ENCODE measurements around the gene ELK3. TPM values are rescaled to one million over a fixed set of nuclear protein-coding genes. Genes with fewer than 3 reads are reported as not detected.
A peak's percentile ranks its signal among the peaks of the same experiment; 100 is the strongest.

ELK3 gene
- total RNA-seq, 1 experiment from 2014 or later: 30.9 TPM

DNA sequence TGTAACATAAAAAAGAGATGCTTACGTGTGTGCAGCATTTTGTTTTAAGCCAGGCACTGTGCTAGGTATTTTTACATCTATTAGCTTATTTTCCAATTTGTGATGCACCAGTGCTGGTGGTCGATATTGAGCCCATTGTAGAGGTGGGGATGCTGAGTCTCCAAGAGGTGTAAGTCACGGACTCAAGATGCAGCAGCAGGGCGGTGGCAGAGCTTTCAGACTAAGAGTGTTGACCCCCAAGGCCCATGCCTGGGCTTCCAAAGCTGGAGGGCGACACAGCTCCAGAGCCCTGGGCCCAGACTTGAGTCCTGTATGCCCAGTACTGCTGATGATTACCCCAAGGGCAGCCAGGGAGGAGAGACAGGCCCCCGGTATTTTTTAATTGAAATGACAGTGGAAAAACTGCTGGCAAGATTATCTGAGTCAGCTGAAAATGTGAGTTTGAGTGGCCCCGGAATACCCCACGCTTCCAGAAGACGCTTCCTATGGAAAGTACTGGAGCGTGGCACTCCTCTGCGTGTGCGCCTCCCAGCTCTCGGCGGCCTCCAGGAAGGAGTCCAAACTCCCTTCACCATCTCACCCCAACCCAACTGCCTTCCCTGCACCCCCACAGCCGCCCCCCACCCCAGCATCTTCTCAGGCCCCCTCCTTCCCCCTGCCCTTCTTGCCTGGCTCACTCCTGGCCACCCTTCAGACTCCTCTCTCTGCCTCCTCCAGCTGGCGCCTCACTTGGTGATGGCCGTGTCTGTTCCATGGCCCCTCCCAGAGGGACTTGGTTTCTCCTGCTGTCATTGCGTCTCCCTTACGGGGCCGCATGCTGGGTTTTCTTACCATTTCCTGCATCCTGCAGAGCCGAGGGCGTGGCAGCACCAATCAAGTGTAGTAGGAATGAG lies 40.7 kb downstream of the ELK3 start:
- no peak for DNase-seq (ENCODE audit: low spot score)

- DNase-seq (ENCODE audit: low spot score): peak; percentile 83
These were observed 41.3 kb downstream of the ELK3 start for GRCh38 chr12:96235484-96235826.

GRCh38 chr12:96236221-96236822 lies 42.1 kb downstream of the ELK3 start:
- DNase-seq (ENCODE audit: low spot score): no peak

GRCh38 chr12:96237035-96237434 lies 42.9 kb downstream of the ELK3 start:
- no peak for DNase-seq (ENCODE audit: low spot score)

DNA sequence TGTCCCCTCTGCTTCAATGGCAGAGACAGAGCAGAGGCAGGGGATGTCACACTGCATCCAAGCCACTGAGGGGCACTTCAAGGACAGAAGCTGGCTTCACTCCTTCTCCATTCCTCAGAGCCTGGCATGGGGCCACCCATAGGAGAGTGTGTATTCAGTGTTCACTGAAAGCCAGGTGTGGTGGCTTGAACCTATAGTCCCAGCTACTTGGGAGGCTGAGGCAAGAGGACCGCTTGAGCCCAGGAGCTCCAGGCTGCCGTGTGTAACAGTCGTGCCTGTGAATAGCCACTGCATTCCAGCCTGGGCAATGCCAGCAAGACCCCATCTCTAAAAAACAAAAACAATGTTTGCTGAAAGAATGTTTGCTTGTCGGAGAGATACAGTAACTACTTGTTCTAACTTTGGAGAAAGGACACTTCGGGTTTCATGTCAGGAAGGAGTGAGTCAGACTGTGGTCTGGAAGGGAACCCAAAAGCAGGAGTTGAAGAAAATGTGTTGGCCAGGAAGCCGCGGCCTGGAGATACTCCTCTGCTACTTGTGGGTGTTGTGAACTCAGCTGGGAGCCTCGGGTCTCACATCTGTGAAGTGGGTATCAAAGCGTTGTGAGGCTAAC lies 43.4 kb downstream of the ELK3 start:
- DNase-seq (ENCODE audit: low spot score): peak; percentile 91

DNA sequence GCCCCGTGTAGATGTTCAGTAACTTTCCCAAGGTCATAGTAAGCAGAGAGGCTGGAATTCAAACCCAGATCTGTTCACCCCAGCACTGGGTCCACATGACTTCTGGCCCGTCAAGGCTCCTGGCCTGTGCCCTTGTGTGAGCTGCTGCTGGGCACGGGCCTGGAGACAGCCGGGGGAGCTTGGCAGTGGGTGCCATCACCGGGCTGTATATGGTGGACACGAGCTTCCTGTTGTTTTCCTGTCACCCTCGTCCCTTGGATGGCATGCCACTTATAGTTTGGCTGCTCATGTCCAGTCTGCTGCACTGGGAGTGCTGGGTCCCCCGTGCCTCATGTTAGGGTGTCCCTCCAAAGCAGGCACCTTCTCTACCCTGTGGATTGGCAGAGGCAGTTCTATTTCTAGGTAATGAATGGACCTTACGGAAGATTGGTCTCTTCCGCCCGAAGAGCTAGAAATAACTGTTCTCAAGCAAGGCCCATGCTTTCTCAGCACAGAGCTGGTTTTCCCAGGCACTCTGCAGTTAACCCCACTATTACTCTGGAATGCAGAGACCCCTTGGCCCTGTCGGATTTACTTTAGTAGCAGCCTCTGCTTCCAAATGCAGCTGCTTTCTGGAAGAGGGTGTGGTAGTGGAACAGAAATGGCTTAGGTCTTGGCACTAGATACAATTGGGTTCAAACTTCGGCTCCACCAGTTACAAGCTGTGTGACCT lies 44.3 kb downstream of the ELK3 start:
- no peak for DNase-seq (ENCODE audit: low spot score)

- DNase-seq (ENCODE audit: low spot score): no peak
These were observed 45.8 kb downstream of the ELK3 start for GRCh38 chr12:96239711-96240635.

DNA sequence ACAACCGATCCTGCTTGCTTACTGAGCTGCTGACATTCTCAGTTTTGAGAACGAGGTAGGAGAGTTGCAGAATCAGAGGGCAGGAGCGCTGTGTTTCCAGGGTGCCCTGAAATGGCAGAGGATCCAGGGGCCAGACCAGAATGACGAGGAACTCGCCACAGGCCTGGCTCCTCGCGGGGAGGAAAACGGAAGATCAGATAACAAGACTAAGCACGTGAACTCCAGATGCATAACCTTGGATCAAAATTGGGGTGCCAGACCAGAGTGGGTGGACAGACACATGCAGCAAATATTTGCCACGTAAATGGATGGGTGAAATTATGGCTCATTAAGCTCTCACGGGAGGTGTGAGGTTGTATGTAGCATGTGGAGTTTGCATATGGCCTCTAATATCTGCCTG lies 46.5 kb downstream of the ELK3 start:
- no peak for DNase-seq (ENCODE audit: low spot score)

GRCh38 chr12:96241431-96241830 lies 47.3 kb downstream of the ELK3 start:
- no peak for DNase-seq (ENCODE audit: low spot score)

DNA sequence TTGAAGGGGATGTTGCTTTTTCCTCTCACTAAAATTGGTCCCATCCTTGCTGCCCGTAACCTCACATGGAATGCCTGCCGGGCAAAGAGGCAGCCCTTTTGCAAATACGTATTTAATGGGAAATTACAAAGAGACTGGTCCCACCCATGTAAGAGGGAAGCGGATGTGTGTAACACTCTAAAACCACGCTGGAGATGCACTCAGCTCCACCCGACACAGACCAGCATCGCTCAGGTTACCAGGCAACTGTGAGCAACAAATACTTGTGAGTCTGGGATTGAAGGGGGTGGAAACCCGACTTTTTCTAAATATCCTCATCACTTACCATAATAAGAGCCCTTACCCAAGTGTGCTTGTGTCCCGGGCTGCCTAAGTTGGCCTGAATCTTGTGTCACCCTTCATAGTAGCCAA lies 47.7 kb downstream of the ELK3 start:
- no peak for DNase-seq (ENCODE audit: low spot score)

GRCh38 chr12:96242597-96242996 lies 48.4 kb downstream of the ELK3 start:
- no peak for DNase-seq (ENCODE audit: low spot score)

GRCh38 chr12:96244826-96245225 lies 50.7 kb downstream of the ELK3 start:
- DNase-seq (ENCODE audit: low spot score): no peak

- DNase-seq (ENCODE audit: low spot score): no peak
These were observed 52.8 kb downstream of the ELK3 start for GRCh38 chr12:96246926-96247505.

DNA sequence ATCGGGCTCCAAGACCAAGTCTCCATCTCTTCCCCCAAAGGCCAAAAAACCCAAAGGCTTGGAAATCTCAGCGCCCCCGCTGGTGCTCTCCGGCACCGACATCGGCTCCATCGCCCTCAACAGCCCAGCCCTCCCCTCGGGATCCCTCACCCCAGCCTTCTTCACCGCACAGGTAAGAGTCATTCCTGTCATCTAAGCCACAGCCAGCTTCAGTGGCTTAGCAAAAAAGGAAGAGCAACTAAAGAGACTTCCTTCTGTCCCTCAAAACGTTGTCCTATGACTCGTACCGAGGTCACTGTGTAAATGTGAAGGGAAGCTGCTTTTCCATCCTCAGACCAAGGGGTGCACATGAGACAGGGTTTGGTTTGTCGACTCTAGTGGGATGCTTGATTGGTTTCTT lies 53.4 kb downstream of the ELK3 start:
- DNase-seq (ENCODE audit: low spot score): peak; percentile 47

DNA sequence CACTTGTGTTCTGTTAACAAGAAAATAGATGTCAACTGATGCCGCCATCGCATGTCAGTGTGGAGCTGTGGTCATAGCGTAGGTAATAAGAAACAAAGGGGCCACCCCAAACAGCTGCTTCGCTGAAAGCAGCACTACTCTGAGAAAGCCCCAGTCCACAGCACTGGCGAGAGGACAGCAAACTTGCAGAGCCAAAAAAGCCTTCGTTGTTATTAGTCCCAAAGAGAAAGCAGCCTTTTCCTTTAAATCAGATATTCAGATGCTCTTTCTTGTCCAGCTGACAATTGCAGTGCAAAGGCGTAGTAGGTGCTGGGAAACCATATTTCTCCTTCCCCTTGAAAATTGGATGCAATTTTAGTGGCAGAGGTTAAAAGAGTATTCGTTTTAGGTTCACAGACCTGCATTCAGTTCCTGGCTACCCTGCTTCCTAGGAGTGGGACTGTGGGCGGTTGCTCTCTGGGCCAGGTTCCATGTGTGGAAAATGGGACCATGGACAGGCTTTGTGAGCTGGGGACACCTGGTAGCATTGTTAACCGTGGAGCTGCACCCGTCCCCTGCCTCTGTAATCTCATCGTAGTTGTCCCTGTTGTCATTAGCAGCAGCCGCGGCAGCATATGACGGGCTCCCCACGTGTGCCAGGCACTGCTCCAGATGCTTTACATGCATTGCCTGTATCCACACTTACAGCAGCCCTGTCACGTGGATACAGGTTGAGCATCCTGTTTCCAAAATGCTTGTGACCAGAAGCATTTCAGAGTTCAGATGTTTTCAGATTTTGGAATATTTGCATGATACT lies 54.2 kb downstream of the ELK3 start:
- no peak for DNase-seq (ENCODE audit: low spot score)

DNA sequence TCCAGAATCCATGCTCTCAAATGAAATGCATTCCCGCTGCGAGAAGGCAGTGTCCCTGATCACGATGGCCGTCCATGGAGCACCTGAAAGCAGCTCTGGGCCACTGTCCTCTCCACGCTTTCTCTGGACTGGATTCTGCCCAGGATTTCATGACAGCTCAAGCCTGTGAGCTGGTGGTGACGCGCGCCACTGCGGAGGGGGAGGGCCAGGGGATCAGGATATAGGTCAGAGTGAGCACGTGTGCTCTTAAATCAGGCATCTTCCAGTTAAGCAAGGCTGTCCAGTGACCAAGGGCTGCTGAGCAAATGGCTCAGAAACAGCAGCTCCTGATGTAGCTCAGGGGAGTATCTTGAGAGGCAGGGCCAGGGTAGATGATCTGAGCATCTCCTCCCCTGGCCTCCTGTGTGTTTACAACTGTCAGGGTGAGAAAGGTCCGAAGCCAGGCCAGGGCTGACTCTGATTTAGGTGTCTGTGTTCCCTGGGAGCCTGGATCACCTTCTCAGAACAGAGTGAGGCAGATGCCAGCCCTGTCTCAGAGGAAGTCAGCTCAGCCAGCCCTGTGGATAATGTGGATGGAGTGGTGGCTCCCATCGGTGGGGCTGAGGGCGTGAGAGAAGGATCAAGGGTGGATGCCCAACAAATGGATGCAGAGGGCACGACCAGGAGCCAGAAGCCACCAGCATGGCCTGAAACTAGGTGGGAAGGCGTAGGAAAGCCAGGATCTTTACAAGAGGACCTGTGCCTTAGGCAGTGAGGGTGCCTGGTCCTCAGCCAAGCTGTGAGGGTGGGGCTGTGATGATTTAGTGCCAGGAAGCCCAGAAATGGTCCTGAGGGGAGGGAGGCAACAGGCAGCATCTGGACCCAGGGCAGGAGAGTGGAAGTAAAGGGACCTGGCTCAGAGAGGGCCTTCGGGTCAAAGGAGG lies 55.3 kb downstream of the ELK3 start:
- peak; percentile 48 for DNase-seq (ENCODE audit: low spot score)

DNA sequence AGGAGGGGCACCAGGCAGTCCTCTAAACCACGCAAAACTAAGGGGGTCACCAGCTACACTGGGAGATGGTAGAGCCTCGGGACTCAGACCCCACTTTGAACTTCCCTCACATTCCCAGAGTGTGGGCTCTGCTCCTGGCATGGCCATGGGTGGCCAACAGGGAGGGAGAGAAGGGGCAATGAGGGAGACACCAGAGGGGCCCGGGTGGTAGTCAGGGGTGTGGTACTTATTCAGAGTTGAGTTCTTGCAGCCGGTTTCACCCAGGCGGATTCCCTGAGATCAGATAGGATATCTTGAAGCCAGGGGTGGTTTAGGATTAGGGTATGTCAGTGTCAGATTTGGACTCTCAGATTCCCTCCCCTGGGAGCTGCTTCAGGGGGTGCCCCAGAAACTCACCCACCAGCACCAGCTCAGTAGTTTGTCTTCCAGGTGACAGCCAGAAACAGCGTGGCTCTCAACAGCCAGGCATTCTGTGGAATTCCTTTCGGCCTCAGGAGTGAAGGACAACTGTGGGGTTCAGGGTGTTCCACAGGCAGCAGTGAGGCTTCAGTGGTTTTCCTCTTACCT lies 56.0 kb downstream of the ELK3 start:
- no peak for DNase-seq (ENCODE audit: low spot score)

DNA sequence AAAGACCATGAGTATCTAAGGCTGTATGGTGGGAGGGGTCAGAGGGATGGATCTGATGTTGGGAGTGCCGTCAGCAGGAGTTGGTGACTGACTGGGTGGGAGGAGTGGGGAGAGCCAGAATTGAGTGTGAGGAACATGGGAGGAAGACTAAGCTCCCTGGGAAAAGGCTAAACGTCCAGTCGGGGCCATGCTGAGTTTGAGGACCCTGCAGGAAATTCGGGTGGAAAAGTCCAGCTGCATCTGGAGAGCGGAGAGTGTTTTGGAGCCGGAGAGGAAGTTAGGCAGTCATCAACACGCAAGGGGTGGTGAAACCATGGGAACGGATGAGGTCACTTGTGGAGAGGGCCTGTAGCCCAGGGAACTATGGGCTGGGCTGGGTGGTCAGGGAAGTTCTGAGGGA lies 60.9 kb downstream of the ELK3 start:
- no peak for DNase-seq (ENCODE audit: low spot score)

All from A172 (cell line).